K562 (cell line): Measurements from ENCODE around the gene SCYL3. TPM values are rescaled to one million over a fixed set of nuclear protein-coding genes. Genes with fewer than 3 reads are reported as not detected.

Source experiments
- DEAF1 ChIP-seq: fragments of 450-650 bp; formaldehyde crosslinking; IDR thresholded peaks from 2 replicates; pipeline ENCODE4 v1.4.0; 2020; ENCODE audit warnings: mild to moderate bottlenecking, moderate library complexity
- HES1 ChIP-seq: fragments of 450-650 bp; IDR thresholded peaks from 2 replicates; pipeline ENCODE4 v1.6.1; 2016; ENCODE audit warnings: low read depth, mild to moderate bottlenecking, moderate library complexity
- ID3 ChIP-seq, 2 experiments: fragments of 250-450 bp in 1 of 2; fragments of 450-650 bp in 1 of 2; sonication (Bioruptor Pico) in 1 of 2; IDR thresholded peaks; 2 replicates each; pipeline versions ENCODE4 v1.6.1 to v1.8.0; 2016 to 2021; ENCODE audit warnings: mild to moderate bottlenecking in 2 of 2, moderate library complexity in 2 of 2, missing compliant biosample characterization in 1 of 2, missing genetic modification characterization in 1 of 2
- MBD1 ChIP-seq: fragments of 250-450 bp; sonication (Bioruptor Pico); IDR thresholded peaks from 2 replicates; pipeline ENCODE4 v1.8.0; 2022; ENCODE audit warnings: inconsistent platforms
- SREBF1 ChIP-seq: fragments of 150-350 bp; IDR thresholded peaks from 2 replicates; pipeline ENCODE4 v1.6.1; 2014; ENCODE audit warnings: antibody characterized with exemption, low read depth, low read length, borderline replicate concordance
- ZNF778 ChIP-seq: fragments of 450-650 bp; formaldehyde crosslinking; IDR thresholded peaks from 2 replicates; pipeline ENCODE4 v1.4.0; 2020; ENCODE audit warnings: mild to moderate bottlenecking, moderate library complexity
- polyA plus RNA-seq, 8 experiments: library from polyadenylated mRNA; depleted of rRNA in 4 of 8; stranded (reverse) in 5 of 8; unstranded in 3 of 8; fragments of >200 nt; fragmentation: Nextera tagmentation in 2 of 8; fragmentation: Illumina TruSeq in 1 of 8; extraction: Ambion mirVana in 2 of 8; extraction: Trizol in 1 of 8; gene quantifications; 2 replicates each; pipeline versions ENCODE4 v1.2.1 to v1.2.3, GENCODE V29; 2011 to 2014; ENCODE audit warnings: inconsistent platforms in 1 of 8, missing spikeins in 1 of 8
- total RNA-seq, 7 experiments: library from RNA; depleted of rRNA in 6 of 7; stranded (reverse); fragments of >200 nt in 6 of 7; fragmentation: Illumina TruSeq in 2 of 7; extraction: Trizol in 2 of 7; gene quantifications; 2 replicates each; pipeline versions ENCODE4 v1.2.1 to v1.2.3, GENCODE V29; 2011 to 2021; ENCODE audit warnings: low replicate concordance in 1 of 7

SCYL3 gene
- total and polyA plus RNA-seq, 9 of the 15 experiments (the other 6 are each of a cell fraction or from before 2014, with no cell fraction given) = 3.6 to 11.4 (median 7.1) TPM

GRCh38 chr1:169890761-169891538 is 2.7 kb downstream of the SCYL3 start (continued):
- TF ChIP-seq DEAF1 (CRISPR knock-in tag) (no peak), ZNF778 (CRISPR knock-in tag) (no peak), ID3 (CRISPR knock-in tag; IDR thresholded peaks at IDR 0.05) (no peak), ID3 (tag; IDR thresholded peaks at IDR 0.05) (no peak), SREBF1 (no peak), MBD1 (CRISPR knock-in tag) (no peak), HES1 (no peak)
